ENCODE data around the gene CABP1. TPM values are rescaled to one million over a fixed set of nuclear protein-coding genes. Genes with fewer than 3 reads are reported as not detected.

Gene CABP1
- total RNA-seq, 1 experiment from 2014 or later = not detected

DNA sequence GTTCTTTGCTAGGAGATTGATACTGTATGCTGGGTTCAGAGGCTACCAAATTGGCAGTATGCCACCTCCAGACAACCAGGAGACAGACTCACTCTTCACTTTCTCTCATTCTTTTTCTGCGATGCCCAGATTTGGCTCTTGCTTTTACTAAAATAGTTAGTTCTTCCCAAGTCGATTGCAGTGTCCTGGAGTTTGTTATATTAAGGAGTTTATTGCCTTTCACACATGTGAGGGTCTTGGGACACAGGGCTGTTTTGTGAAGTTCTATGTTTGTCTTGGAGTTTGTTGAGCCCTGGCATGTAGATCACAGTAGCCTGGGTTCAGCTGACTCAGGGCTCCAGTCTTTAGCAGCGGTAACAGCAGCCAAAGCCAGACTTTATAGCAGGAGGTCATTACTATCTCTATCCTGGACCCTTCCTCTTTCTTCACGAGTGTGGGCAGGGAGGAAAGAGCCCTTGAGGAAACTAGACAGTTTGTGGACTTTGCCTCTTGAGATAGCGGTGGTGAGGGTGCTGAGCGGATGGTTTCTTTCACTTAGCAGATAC, 48.2 kb downstream of the CABP1 start:
- Histone ChIP-seq H3K9me3 (ENCODE audit: control insufficient read depth, insufficient read depth, low read depth, low read length) (no peaks in the 10 kb centered on the region), H3K4me1 (ENCODE audit: control insufficient read depth, insufficient read depth, low read length) (peaks cover 29% of the 10 kb centered on the region), H3K27me3 (ENCODE audit: control insufficient read depth, insufficient read depth, low read length) (no peaks in the 10 kb centered on the region), H3K36me3 (ENCODE audit: control insufficient read depth, insufficient read depth, low read length) (no peaks in the 10 kb centered on the region; the same call in 1 of the 2 replicates), H3K27ac (ENCODE audit: low read length) (peak overlapping the region; percentile 80), H3K4me3 (ENCODE audit: low read depth in 2 of 2, low read length in 2 of 2) (peak overlapping the region; percentile 78 to 91)
- TF ChIP-seq TCF7L2 (IDR thresholded peaks at IDR 0.05; ENCODE audit: low read depth, low read length) (no peak), POLR2AphosphoS5 (IDR thresholded peaks at IDR 0.05; ENCODE audit: low read depth, low read length) (no peak), SIN3A (IDR thresholded peaks at IDR 0.05; ENCODE audit: borderline replicate concordance, insufficient read depth, low read depth, low read length) (no peak)
- TF ChIP-seq, protein P1, sequence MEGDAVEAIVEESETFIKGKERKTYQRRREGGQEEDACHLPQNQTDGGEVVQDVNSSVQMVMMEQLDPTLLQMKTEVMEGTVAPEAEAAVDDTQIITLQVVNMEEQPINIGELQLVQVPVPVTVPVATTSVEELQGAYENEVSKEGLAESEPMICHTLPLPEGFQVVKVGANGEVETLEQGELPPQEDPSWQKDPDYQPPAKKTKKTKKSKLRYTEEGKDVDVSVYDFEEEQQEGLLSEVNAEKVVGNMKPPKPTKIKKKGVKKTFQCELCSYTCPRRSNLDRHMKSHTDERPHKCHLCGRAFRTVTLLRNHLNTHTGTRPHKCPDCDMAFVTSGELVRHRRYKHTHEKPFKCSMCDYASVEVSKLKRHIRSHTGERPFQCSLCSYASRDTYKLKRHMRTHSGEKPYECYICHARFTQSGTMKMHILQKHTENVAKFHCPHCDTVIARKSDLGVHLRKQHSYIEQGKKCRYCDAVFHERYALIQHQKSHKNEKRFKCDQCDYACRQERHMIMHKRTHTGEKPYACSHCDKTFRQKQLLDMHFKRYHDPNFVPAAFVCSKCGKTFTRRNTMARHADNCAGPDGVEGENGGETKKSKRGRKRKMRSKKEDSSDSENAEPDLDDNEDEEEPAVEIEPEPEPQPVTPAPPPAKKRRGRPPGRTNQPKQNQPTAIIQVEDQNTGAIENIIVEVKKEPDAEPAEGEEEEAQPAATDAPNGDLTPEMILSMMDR (IDR thresholded peaks at IDR 0.05) = no peak
- TF ChIP-seq, protein P2, sequence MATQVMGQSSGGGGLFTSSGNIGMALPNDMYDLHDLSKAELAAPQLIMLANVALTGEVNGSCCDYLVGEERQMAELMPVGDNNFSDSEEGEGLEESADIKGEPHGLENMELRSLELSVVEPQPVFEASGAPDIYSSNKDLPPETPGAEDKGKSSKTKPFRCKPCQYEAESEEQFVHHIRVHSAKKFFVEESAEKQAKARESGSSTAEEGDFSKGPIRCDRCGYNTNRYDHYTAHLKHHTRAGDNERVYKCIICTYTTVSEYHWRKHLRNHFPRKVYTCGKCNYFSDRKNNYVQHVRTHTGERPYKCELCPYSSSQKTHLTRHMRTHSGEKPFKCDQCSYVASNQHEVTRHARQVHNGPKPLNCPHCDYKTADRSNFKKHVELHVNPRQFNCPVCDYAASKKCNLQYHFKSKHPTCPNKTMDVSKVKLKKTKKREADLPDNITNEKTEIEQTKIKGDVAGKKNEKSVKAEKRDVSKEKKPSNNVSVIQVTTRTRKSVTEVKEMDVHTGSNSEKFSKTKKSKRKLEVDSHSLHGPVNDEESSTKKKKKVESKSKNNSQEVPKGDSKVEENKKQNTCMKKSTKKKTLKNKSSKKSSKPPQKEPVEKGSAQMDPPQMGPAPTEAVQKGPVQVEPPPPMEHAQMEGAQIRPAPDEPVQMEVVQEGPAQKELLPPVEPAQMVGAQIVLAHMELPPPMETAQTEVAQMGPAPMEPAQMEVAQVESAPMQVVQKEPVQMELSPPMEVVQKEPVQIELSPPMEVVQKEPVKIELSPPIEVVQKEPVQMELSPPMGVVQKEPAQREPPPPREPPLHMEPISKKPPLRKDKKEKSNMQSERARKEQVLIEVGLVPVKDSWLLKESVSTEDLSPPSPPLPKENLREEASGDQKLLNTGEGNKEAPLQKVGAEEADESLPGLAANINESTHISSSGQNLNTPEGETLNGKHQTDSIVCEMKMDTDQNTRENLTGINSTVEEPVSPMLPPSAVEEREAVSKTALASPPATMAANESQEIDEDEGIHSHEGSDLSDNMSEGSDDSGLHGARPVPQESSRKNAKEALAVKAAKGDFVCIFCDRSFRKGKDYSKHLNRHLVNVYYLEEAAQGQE (IDR thresholded peaks at IDR 0.05; ENCODE audit: insufficient read depth in 1 of 2, low read depth in 2 of 2, low read length in 1 of 2) = no peak
- CTCF ChIA-PET = no interaction called here
- intact Hi-C loops (cut with micrococcal nuclease; ENCODE audit: unreplicated experiment) = no loop called here
- POLR2A ChIA-PET = no interaction called here
- BruUV-seq (replicated peaks) = TSS peak; percentile 78
- in situ Hi-C loops (cut with HindIII; ENCODE audit: low pct_unique_long_range_greater_than_20kb, low sequenced_read_pairs) = no loop called here
- ATAC-seq (no peak), DNase-seq (ENCODE audit: low read depth, low spot score) (no peak)

DNA sequence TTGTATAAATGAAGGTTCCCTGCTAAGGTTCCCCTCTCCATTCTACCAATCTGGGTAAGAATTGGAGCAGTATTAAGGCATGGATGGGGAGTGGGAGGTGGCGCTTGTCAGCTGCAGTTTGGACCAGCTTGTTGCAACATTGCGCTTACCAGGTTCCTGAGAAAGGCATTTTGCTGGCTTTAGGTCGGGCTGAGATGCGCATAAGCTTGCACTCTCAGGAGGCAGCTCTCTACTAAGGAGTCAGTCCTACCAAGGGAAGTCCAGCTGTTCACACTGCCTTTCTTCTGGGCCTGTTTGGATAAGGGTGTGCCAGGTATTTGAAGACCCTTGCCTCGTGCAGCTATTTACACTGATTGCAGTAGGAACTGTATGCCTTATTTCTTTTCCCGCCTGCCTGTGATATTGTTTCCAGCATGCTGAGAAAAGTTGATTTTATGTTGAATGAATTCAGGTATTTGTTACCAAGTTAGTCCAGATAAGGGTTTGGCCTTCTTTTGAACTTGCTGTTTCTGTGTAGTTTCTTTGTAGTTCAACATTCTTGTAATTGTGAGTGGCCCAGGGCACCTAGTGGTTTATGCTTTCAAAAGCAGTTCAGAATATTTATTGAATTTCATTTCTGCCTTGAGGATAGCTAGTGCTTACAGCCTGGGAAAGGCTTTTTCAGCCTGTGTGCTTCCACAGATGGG, 49.1 kb downstream of the CABP1 start:
- POLR2A ChIA-PET = interaction anchor here (0.5 kb wide), 2 partner anchors 15 to 113 kb away, joined by 4 to 6 read pairs; no protein-coding TSS in a partner anchor

More for the DNA sequence above, 49.1 kb downstream of the CABP1 start:
- Histone ChIP-seq H3K27ac (ENCODE audit: low read length) (0 out of 2 replicates have a peak overlapping the region, but pooled peaks have one; percentile 42), H3K4me1 (ENCODE audit: control insufficient read depth, insufficient read depth, low read length) (peaks cover 29% of the 10 kb centered on the region), H3K9me3 (ENCODE audit: control insufficient read depth, insufficient read depth, low read depth, low read length) (no peaks in the 10 kb centered on the region), H3K4me3 (ENCODE audit: low read depth in 2 of 2, low read length in 2 of 2) (peak overlapping the region; percentile 78 to 91), H3K27me3 (ENCODE audit: control insufficient read depth, insufficient read depth, low read length) (no peaks in the 10 kb centered on the region), H3K36me3 (ENCODE audit: control insufficient read depth, insufficient read depth, low read length) (no peaks in the 10 kb centered on the region; the same call in 1 of the 2 replicates)
- CTCF ChIA-PET = no interaction called here
- TF ChIP-seq, protein P1 (IDR thresholded peaks at IDR 0.05) = no peak
- no peak for TF ChIP-seq SIN3A (IDR thresholded peaks at IDR 0.05; ENCODE audit: borderline replicate concordance, insufficient read depth, low read depth, low read length)
- TF ChIP-seq POLR2AphosphoS5 (IDR thresholded peaks at IDR 0.05; ENCODE audit: low read depth, low read length) = no peak
- TF ChIP-seq TCF7L2 (IDR thresholded peaks at IDR 0.05; ENCODE audit: low read depth, low read length) = no peak
- TF ChIP-seq, protein P2 (IDR thresholded peaks at IDR 0.05; ENCODE audit: insufficient read depth in 1 of 2, low read depth in 2 of 2, low read length in 1 of 2) = no peak
- DNase-seq (ENCODE audit: low read depth, low spot score) (no peak), ATAC-seq (no peak)
- in situ Hi-C loops (cut with HindIII; ENCODE audit: low pct_unique_long_range_greater_than_20kb, low sequenced_read_pairs) (no loop called here), intact Hi-C loops (cut with micrococcal nuclease; ENCODE audit: unreplicated experiment) (no loop called here)
- no TSS peak for BruUV-seq (replicated peaks)

Data from Panc1 (cell line).